GM19351 (cell line): ENCODE results near the gene SLC6A6.
"Not testable (repeated sequence)": the region's sequence is repeated elsewhere in the genome, so short reads cannot be mapped to it uniquely, and the experiment has no call there.

Source experiments
- ATAC-seq: cut with Tn5 transposase; IDR thresholded peaks from one replicate; pipeline ENCODE4 v1.9.1; 2021; ENCODE audit warnings: mild to moderate bottlenecking, moderate library complexity; ENCODE audit not compliant: unreplicated experiment

Gene SLC6A6

GRCh38 chr3:14434126-14434497 lies 31.7 kb downstream of the SLC6A6 start:
- ATAC-seq, result no peak

GRCh38 chr3:14434498-14435151 lies 32.2 kb downstream of the SLC6A6 start:
- no peak for ATAC-seq

- no peak for ATAC-seq
Measured at GRCh38 chr3:14435175-14436014, 33.0 kb downstream of the SLC6A6 start.

GRCh38 chr3:14436954-14437281 lies 34.5 kb downstream of the SLC6A6 start:
- no peak for ATAC-seq

- ATAC-seq, result not testable (repeated sequence)
Measured at GRCh38 chr3:14437705-14438104, 35.3 kb downstream of the SLC6A6 start.

GRCh38 chr3:14438262-14438661 lies 35.9 kb downstream of the SLC6A6 start:
- no peak for ATAC-seq

- ATAC-seq, result no peak
Measured at GRCh38 chr3:14438929-14439328, 36.5 kb downstream of the SLC6A6 start.

- no peak for ATAC-seq
Measured at GRCh38 chr3:14439501-14440167, 37.2 kb downstream of the SLC6A6 start.

GRCh38 chr3:14440168-14440518 lies 37.7 kb downstream of the SLC6A6 start:
- ATAC-seq, result no peak

- ATAC-seq, result no peak
Measured at GRCh38 chr3:14440531-14441239, 38.3 kb downstream of the SLC6A6 start.

GRCh38 chr3:14441240-14441919 lies 39.0 kb downstream of the SLC6A6 start:
- ATAC-seq, result no peak

- ATAC-seq, result no peak
Measured at GRCh38 chr3:14441920-14442300, 39.5 kb downstream of the SLC6A6 start.

- no peak for ATAC-seq
Measured at GRCh38 chr3:14444380-14444779, 42.0 kb downstream of the SLC6A6 start.

GRCh38 chr3:14445773-14446172 lies 43.4 kb downstream of the SLC6A6 start:
- ATAC-seq, result no peak

- no peak for ATAC-seq
Measured at GRCh38 chr3:14446988-14447570, 44.7 kb downstream of the SLC6A6 start.

- ATAC-seq, result no peak
Measured at GRCh38 chr3:14448063-14448462, 45.7 kb downstream of the SLC6A6 start.

GRCh38 chr3:14448756-14449727 lies 46.6 kb downstream of the SLC6A6 start:
- ATAC-seq, result no peak

GRCh38 chr3:14450506-14450905 lies 48.1 kb downstream of the SLC6A6 start:
- no peak for ATAC-seq

- no peak for ATAC-seq
Measured at GRCh38 chr3:14450922-14451606, 48.7 kb downstream of the SLC6A6 start.
